A549 treated with CpdA at 1 μM for 4 hours (cell line): ENCODE data around the gene IGSF8. TPM values are rescaled to one million over a fixed set of nuclear protein-coding genes. Genes with fewer than 3 reads are reported as not detected.

Experiments used
- total RNA-seq: library from RNA; stranded (reverse); fragments of 200-300 nt; extraction: Qiagen RNA extraction; gene quantifications from 5 replicates; pipeline ENCODE4 v1.2.3, GENCODE V29; 2022; ENCODE audit warnings: low read depth

IGSF8 gene, protein sequence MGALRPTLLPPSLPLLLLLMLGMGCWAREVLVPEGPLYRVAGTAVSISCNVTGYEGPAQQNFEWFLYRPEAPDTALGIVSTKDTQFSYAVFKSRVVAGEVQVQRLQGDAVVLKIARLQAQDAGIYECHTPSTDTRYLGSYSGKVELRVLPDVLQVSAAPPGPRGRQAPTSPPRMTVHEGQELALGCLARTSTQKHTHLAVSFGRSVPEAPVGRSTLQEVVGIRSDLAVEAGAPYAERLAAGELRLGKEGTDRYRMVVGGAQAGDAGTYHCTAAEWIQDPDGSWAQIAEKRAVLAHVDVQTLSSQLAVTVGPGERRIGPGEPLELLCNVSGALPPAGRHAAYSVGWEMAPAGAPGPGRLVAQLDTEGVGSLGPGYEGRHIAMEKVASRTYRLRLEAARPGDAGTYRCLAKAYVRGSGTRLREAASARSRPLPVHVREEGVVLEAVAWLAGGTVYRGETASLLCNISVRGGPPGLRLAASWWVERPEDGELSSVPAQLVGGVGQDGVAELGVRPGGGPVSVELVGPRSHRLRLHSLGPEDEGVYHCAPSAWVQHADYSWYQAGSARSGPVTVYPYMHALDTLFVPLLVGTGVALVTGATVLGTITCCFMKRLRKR
- total RNA-seq = 6.7 to 9.8 TPM (median 8.4 TPM) in 5 replicates

DNA sequence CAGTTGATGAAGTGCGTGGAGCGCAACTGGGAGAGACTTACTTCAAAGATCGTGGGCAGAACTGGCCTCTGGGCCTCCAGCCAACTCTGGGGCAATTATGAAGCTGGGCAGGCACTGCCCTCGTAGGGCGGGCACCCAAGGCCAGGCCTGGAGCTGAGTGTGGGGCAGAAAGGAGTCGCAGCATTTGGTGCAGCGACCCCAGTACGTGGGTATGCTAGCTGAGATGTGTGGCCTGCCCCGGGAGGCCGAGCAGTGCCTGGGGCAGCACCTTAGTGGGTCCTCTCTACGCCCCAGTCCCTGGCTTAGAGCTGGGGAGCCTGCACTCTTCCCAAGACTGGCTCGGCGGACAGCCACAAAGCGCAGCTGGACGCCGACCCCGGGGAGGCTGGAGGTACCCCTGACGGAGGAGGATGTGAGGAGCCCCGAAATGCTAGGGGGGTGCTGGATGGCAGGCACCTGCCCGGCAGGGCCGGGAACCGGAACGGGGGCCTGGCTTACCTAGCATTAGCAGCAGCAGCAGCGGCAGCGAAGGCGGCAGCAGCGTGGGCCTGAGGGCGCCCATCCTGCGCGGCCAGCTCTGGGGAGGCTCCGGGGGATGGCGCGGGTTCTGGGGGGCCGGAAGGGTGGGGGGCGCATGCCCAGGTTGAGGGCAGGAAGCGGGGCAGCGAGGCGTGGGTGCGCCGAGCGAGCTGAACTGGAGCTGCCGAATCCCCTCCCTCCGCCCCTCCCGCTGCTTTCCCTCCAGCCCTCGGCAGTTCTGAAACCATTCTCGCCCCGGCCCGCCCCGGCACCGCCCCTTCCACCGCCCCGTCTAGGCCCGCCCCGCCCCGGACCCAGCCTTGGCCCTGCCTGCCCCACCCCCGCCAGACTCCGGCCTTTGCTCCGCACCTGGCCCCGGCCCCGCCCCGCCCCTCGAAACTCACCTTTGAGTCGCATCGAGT lies at the start of gene IGSF8:
Gene IGSF8, minus strand, starts transcription at position 709 of the 941 bp plus-strand sequence. Its CDS starts 147 bp downstream, at position 562.

DNA sequence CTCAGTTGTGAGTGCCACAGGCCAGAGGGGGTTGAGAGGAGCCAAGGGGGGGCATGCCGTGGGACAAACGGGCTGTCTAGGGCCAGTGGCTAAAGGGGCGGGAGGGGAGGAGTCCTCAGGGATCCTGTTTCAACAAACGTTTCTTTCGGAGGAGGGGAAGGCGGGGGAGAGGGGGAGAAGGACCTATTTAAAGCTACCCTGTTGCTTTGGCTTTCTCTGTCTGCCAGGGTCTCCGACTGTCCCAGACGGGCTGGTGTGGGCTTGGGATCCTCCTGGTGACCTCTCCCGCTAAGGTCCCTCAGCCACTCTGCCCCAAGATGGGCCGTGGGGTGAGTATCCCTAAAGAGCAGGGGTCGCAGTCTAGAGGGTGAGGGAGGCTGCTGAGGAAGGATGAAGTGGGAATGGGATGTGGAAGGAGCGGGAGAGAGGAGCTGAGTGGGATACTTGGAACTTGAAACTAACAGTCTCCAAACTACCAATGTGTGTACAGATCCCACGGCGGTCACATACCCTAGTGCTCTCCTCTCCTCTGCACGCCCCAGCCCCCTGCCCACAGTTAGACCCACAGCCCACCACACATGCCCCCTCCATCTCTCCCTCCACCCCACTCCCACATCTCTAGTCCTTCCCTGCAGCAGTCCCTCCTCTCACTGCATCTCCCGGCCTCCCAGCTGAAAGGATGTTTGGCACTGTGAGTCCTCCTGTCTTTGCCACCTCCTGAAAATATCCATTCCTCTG lies 17.3 kb upstream of the IGSF8 start, which contains the start of gene ATP1A2:
Gene ATP1A2, plus strand, starts transcription at position 215 of the 738 bp plus-strand sequence. Its CDS starts 103 bp downstream, at position 318.

DNA sequence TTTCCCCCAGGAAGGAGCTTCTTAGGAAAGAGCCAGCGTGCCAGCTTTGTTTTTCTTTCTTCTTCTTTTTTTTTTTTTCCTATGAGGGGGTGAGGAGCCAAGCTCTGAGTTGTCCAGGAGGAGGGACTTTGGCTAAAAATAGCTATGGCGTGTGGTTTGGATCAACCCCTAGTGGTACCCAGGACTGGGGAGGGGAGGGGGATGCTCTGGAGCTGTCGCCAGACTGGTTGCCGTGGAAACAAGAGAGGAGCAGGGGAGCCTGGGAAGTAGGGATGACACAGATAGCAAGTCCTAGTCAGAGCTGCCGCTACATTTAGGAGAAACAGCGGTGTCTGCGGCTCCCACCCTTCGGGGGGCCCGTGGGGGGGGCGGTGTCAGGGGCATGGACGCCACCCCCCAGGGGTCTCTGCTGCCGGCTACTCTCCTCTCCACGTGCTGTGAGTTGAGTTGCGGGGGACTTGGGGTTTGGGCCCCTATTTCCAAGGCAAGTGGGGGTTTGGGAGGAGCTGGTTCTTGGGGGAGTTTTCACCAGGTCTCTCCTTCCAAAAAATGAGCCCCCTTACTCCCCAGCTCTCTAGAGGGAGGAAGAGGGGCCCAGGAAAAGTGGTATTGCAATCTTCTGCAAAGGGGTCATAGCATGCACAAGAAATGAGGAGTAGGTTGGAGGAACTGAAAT lies 17.0 kb downstream of the IGSF8 start, which contains the start of gene KCNJ9:
Gene KCNJ9, plus strand, starts transcription at position 278 of the 676 bp plus-strand sequence. CDS start 2,493 bp downstream, outside the sequence.

DNA sequence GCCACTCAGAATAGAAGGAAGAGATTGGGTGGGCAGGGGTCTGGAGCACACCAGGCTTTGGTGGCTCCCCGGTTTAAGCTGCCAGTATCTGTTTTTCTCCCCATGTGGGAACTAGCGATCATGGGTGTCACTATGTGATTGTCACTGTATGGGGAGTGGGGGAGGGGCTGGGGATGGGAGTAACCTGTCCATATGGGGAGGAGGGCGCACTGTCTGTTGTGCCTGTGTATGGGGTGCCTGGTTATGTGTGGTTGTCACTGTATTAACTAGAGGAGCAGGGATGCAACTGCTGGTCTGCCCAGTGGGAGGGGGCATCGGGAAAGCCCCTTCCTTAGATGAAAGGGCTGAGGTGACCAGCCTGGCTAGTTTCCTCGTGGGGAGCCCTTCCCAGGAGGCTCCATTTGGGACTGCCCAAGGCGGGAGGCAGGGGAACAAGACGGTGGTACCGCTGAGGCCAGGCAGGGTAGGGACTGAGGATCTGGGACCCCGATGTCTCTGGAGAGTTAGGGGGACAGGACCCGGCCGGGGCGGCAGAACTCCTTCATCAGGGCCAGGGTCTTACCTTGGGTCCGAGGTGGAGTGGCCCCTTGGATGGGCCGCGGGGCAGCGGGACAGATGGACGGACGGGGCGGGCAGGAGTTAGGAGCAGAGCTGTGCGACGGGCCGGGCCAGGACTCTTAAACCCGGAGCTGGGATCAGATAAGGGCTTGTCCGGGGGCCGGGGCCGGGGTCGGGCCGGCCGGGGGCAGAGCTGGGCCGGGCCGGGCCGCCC lies 28.8 kb downstream of the IGSF8 start, which contains the start of gene KCNJ10:
Gene KCNJ10, minus strand, starts transcription at position 701 of the 772 bp plus-strand sequence. CDS start 27,628 bp downstream, outside the sequence.

Other genes starting within 250 kb of the IGSF8 start
- gene VSIG8, start 236.0 kb downstream of the IGSF8 start, total RNA-seq = 0.07 to 0.14 TPM in 2 of 5 replicates, not detected in the others
- 0.51 to 0.99 TPM (median 0.64 TPM) in 5 replicates for gene CFAP45, start 198.5 kb downstream of the IGSF8 start, total RNA-seq
- gene TAGLN2, start 173.1 kb downstream of the IGSF8 start, total RNA-seq = 997 to 1,080 TPM (median 1,064 TPM) in 5 replicates
- 0.22 to 0.39 TPM (median 0.27 TPM) in 5 replicates for gene IGSF9, start 153.0 kb downstream of the IGSF8 start, total RNA-seq
- gene SLAMF9, start 144.4 kb downstream of the IGSF8 start, total RNA-seq = 0.17 to 0.25 TPM (median 0.22 TPM) in 3 of 5 replicates, not detected in the others
- gene PIGM, start 66.6 kb downstream of the IGSF8 start, total RNA-seq = 3.8 to 4.6 TPM (median 4.3 TPM) in 5 replicates
- 0.02 TPM in 1 of 5 replicates, not detected in the others for gene KCNJ10, start 28.5 kb downstream of the IGSF8 start, total RNA-seq
- 0.06 TPM in 1 of 5 replicates, not detected in the others for gene KCNJ9, start 17.1 kb downstream of the IGSF8 start, total RNA-seq
- gene ATP1A2, start 17.1 kb upstream of the IGSF8 start, total RNA-seq = 0.01 to 0.05 TPM (median 0.03 TPM) in 3 of 5 replicates, not detected in the others
- gene ATP1A4, start 53.0 kb upstream of the IGSF8 start, total RNA-seq = not detected in 5 replicates
- gene CASQ1, start 92.0 kb upstream of the IGSF8 start, total RNA-seq = not detected in 5 replicates
- 190 to 210 TPM (median 203 TPM) in 5 replicates for gene PEA15, start 106.8 kb upstream of the IGSF8 start, total RNA-seq
- gene DCAF8, start 163.9 kb upstream of the IGSF8 start, total RNA-seq = 48.2 to 62.4 TPM (median 49.6 TPM) in 5 replicates
- 19.8 to 27.0 TPM (median 25.6 TPM) in 5 replicates for gene PEX19, start 186.5 kb upstream of the IGSF8 start, total RNA-seq
- 74.5 to 111 TPM (median 81.8 TPM) in 5 replicates for gene COPA, start 244.6 kb upstream of the IGSF8 start, total RNA-seq
- gene NCSTN, start 244.8 kb upstream of the IGSF8 start, total RNA-seq = 43.4 to 50.3 TPM (median 46.3 TPM) in 5 replicates